ENCODE results near the gene WIPF3. TPM values are rescaled to one million over a fixed set of nuclear protein-coding genes. Genes with fewer than 3 reads are reported as not detected.

WIPF3 gene
- total RNA-seq, 1 donor from 2014 or later = 0.23 TPM

GRCh38 chr7:29815181-29816105 lies 9.1 kb downstream of the WIPF3 start:
- no peak overlapping the region for H3K4me3 ChIP-seq (ENCODE audit: low read depth, low read length)
- no peak for TF ChIP-seq CTCF (conservative IDR thresholded peaks at IDR 0.05; ENCODE audit: low read depth, low read length)
- DNase-seq (ENCODE audit: low read depth) = peak; percentile 9

- TF ChIP-seq CTCF (conservative IDR thresholded peaks at IDR 0.05; ENCODE audit: low read depth, low read length) = no peak
- no peak overlapping the region for H3K4me3 ChIP-seq (ENCODE audit: low read depth, low read length)
- DNase-seq (ENCODE audit: low read depth) = no peak
These were observed 12.0 kb downstream of the WIPF3 start for GRCh38 chr7:29818308-29818707.

DNA sequence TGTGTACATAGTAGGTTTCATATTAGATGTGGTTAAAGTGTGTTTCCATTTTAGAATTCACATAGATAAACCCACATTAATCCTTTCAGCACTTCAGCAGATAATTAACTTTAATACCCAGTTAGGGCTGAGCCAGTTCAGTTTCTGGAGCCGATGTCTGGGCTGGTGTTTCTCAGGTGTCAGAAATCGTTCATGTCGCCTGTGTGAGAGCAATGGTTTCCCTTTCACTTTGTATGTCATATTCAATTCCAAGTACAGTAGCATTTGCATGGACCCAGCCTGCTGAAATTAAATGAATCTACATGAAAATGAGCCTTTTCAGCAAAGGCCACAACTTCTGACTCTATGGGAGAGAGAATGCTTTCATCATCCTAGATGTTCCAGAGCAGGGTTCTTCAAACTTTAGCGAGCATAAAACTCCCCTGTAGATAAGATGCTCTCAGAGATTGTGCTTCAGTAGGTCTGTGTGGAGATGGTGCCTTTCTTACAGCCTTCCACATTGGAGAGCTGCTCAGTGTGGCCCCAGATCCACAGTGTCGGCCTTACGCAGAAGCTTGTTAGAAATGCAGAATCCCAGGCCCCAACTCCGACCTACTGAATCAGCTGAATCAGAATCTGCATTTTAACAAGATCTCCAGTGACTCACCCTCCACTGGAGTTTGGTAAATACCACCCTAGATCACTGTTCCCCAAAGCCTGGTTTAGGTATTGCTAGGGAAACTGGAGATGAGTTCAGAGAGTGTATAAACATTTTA lies 19.6 kb downstream of the WIPF3 start:
- no peak for DNase-seq (ENCODE audit: low read depth)
- no peak overlapping the region for H3K4me3 ChIP-seq (ENCODE audit: low read depth, low read length)
- TF ChIP-seq CTCF (conservative IDR thresholded peaks at IDR 0.05; ENCODE audit: low read depth, low read length) = no peak

GRCh38 chr7:29826530-29826822 lies 20.2 kb downstream of the WIPF3 start:
- no peak overlapping the region for H3K4me3 ChIP-seq (ENCODE audit: low read depth, low read length)
- TF ChIP-seq CTCF (conservative IDR thresholded peaks at IDR 0.05; ENCODE audit: low read depth, low read length) = no peak
- DNase-seq (ENCODE audit: low read depth) = no peak

- TF ChIP-seq CTCF (conservative IDR thresholded peaks at IDR 0.05; ENCODE audit: low read depth, low read length) = no peak
- no peak overlapping the region for H3K4me3 ChIP-seq (ENCODE audit: low read depth, low read length)
- DNase-seq (ENCODE audit: low read depth) = no peak
These were observed 20.6 kb downstream of the WIPF3 start for GRCh38 chr7:29826904-29827303.

- H3K4me3 ChIP-seq (ENCODE audit: low read depth, low read length) = no peak overlapping the region
- no peak for TF ChIP-seq CTCF (conservative IDR thresholded peaks at IDR 0.05; ENCODE audit: low read depth, low read length)
- DNase-seq (ENCODE audit: low read depth) = no peak
These were observed 25.4 kb downstream of the WIPF3 start for GRCh38 chr7:29831705-29832104.
